CD1c-positive myeloid dendritic cell (primary cell): ENCODE results near the gene KLHL29.

Experiments
- DNase-seq: peaks from one replicate; pipeline ENCODE4 v3.0.0-alpha.2; 2016; ENCODE audit errors: extremely low spot score

The KLHL29 gene

GRCh38 chr2:23681356-23682140 lies 296.6 kb downstream of the KLHL29 start:
- DNase-seq, result no peak

- DNase-seq, result no peak
Measured at GRCh38 chr2:23682481-23682880, 297.5 kb downstream of the KLHL29 start.

GRCh38 chr2:23683001-23683400 lies 298.0 kb downstream of the KLHL29 start:
- no peak for DNase-seq

- DNase-seq, result peak; percentile 5
Measured at GRCh38 chr2:23684395-23685176, 299.6 kb downstream of the KLHL29 start.

GRCh38 chr2:23685181-23685580 lies 300.2 kb downstream of the KLHL29 start:
- DNase-seq, result no peak

GRCh38 chr2:23685706-23686105 lies 300.7 kb downstream of the KLHL29 start:
- no peak for DNase-seq

- no peak for DNase-seq
Measured at GRCh38 chr2:23686405-23687029, 301.5 kb downstream of the KLHL29 start.

GRCh38 chr2:23687214-23687613 lies 302.2 kb downstream of the KLHL29 start:
- DNase-seq, result no peak

GRCh38 chr2:23687713-23688112 lies 302.7 kb downstream of the KLHL29 start:
- no peak for DNase-seq

- DNase-seq, result no peak
Measured at GRCh38 chr2:23688486-23689130, 303.6 kb downstream of the KLHL29 start.

- DNase-seq, result no peak
Measured at GRCh38 chr2:23689131-23689700, 304.2 kb downstream of the KLHL29 start.

GRCh38 chr2:23689891-23690290 lies 304.9 kb downstream of the KLHL29 start:
- no peak for DNase-seq

GRCh38 chr2:23690421-23691105 lies 305.6 kb downstream of the KLHL29 start:
- DNase-seq, result no peak

- DNase-seq, result no peak
Measured at GRCh38 chr2:23691106-23691470, 306.1 kb downstream of the KLHL29 start.

GRCh38 chr2:23691565-23691964 lies 306.6 kb downstream of the KLHL29 start:
- no peak for DNase-seq

- DNase-seq, result no peak
Measured at GRCh38 chr2:23692263-23692662, 307.3 kb downstream of the KLHL29 start.

GRCh38 chr2:23692851-23693605 lies 308.0 kb downstream of the KLHL29 start:
- no peak for DNase-seq

- DNase-seq, result no peak
Measured at GRCh38 chr2:23693606-23693951, 308.6 kb downstream of the KLHL29 start.

- peak; percentile 38 for DNase-seq
Measured at GRCh38 chr2:23694058-23695045, 309.4 kb downstream of the KLHL29 start.
